ENCODE measurements around the gene DTL.
"Not testable (repeated sequence)": the region's sequence is repeated elsewhere in the genome, so short reads cannot be mapped to it uniquely, and the experiment has no call there.

Gene DTL

DNA sequence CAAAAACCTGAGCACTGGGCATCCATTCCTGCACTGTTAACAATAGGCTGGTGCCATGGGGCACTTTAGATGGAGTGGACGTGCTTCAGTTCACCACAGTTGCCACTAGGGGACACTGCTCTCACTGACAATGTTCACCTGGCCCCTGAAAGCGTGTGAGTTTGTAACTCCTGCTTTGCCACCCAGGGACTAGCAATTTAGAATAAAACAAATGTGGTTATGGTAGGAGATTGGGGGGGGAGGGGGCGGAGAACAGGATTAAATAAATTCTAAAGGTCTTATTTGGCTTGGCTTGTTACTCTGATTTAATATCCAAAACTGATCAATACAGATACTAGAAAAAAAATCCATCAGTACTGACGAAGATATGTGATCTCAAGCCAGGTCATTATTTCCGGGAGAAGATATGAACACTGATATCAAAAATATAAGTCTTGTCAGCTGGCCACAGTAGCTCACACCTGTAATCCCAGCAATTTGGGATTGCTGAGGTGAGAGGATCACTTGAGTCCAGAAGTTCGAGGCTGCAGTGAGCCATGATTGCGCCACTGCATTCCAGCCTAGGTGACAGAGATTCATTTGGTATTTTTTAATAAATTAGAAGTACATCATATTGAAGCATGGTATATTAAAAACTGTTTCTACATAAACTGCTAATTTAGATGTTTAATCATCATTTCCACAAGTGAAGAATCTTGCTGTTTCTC is 23.4 kb upstream of the DTL start:
- no peak overlapping the region for H3K4me3 ChIP-seq (ENCODE audit: low read depth in 1 of 2, low read length in 2 of 2)
- no peak overlapping the region for H3K27ac ChIP-seq (ENCODE audit: low read depth, low read length)
- H3K9ac ChIP-seq (ENCODE audit: low read depth in 1 of 2, low read length in 2 of 2), result no peak overlapping the region
- no peaks in the 10 kb centered on the region for H3K27me3 ChIP-seq (ENCODE audit: control insufficient read depth in 1 of 2, insufficient read depth in 2 of 2, low read length in 2 of 2)
- H3K9me3 ChIP-seq (ENCODE audit: control insufficient read depth in 1 of 2, low read length in 2 of 2), result no peaks in the 10 kb centered on the region
- peaks cover 5 to 13% of the 10 kb centered on the region in 2 donors for H3K36me3 ChIP-seq (ENCODE audit: control insufficient read depth in 1 of 2, insufficient read depth in 2 of 2, low read length in 2 of 2)
- H3K4me1 ChIP-seq (ENCODE audit: control insufficient read depth in 1 of 2, insufficient read depth in 2 of 2, low read length in 2 of 2), result no peaks in the 10 kb centered on the region

DNA sequence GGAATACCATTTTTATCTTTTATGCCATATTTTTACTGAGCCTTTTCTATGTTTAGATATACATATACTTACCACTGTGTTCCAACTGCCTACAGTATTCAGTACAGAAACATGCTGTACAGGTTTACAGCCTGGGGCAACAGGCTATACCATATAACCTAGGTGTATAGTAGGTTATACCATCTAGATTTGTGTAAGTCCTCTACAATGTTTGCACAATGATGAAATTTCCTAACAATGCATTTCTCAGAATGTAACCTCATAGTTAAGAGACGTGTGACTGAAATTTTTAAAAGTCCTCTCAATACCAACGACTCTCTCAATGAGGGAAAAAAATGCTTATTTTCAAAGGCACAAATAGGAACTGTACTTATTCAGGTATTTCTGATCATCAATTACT is 21.9 kb upstream of the DTL start:
- no peak overlapping the region for H3K4me3 ChIP-seq (ENCODE audit: low read depth in 1 of 2, low read length in 2 of 2)
- peaks cover 5 to 13% of the 10 kb centered on the region in 2 donors for H3K36me3 ChIP-seq (ENCODE audit: control insufficient read depth in 1 of 2, insufficient read depth in 2 of 2, low read length in 2 of 2)
- no peak overlapping the region for H3K27ac ChIP-seq (ENCODE audit: low read depth, low read length)
- no peak overlapping the region for H3K9ac ChIP-seq (ENCODE audit: low read depth in 1 of 2, low read length in 2 of 2)
- H3K9me3 ChIP-seq (ENCODE audit: control insufficient read depth in 1 of 2, low read length in 2 of 2), result no peaks in the 10 kb centered on the region
- no peaks in the 10 kb centered on the region for H3K27me3 ChIP-seq (ENCODE audit: control insufficient read depth in 1 of 2, insufficient read depth in 2 of 2, low read length in 2 of 2)
- no peaks in the 10 kb centered on the region for H3K4me1 ChIP-seq (ENCODE audit: control insufficient read depth in 1 of 2, insufficient read depth in 2 of 2, low read length in 2 of 2)

DNA sequence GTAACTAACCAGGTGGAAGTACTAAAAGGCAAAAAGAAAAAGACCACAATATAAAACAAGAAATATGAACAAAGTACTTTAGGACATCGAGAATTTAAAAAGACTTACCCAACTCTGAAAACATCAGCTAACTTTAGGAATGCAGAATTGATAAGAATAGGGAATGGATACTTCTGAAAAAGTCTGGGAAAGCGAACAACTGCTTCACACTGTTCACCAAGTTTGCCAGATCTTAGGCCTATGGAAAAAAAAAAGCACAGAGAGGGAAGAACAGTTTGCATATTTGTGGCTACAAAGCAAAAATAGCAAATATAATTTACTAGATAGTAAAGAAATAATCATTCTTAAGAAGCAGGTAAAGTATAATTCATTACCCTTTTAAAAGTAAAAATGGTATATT is 14.6 kb upstream of the DTL start:
- Histone ChIP-seq H3K27me3 (ENCODE audit: control insufficient read depth in 1 of 2, insufficient read depth in 2 of 2, low read length in 2 of 2) (no peaks in the 10 kb centered on the region), H3K36me3 (ENCODE audit: control insufficient read depth in 1 of 2, insufficient read depth in 2 of 2, low read length in 2 of 2) (peaks cover 0 to 11% of the 10 kb centered on the region in 2 donors), H3K9ac (ENCODE audit: low read depth in 1 of 2, low read length in 2 of 2) (no peak overlapping the region), H3K4me1 (ENCODE audit: control insufficient read depth in 1 of 2, insufficient read depth in 2 of 2, low read length in 2 of 2) (no peaks in the 10 kb centered on the region), H3K4me3 (ENCODE audit: low read depth in 1 of 2, low read length in 2 of 2) (no peak overlapping the region), H3K27ac (ENCODE audit: low read depth, low read length) (no peak overlapping the region), H3K9me3 (ENCODE audit: control insufficient read depth in 1 of 2, low read length in 2 of 2) (peaks cover 0 to 8% of the 10 kb centered on the region in 2 donors)

DNA sequence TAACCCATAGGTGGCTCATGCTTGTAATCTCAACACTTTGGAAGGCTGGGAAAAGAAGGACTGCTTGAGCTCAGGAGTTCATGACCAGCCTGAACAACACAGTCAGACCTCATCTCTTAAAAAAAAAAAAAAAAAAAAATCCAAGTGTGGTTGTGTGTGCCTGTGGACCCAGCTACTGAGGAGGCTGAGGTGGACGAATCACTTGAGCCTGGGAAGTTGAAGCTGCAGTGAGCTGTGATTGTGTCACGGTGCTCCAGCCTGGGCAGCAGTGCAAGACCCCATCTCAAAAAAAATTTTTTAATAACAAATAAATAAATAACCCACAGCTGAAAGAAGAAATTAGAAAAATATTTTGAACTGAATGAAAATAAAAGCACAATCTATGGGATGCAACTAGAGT is 14.0 kb upstream of the DTL start:
- no peak overlapping the region for H3K27ac ChIP-seq (ENCODE audit: low read depth, low read length)
- peaks cover 0 to 5% of the 10 kb centered on the region in 2 donors for H3K36me3 ChIP-seq (ENCODE audit: control insufficient read depth in 1 of 2, insufficient read depth in 2 of 2, low read length in 2 of 2)
- H3K4me1 ChIP-seq (ENCODE audit: control insufficient read depth in 1 of 2, insufficient read depth in 2 of 2, low read length in 2 of 2), result no peaks in the 10 kb centered on the region
- no peak overlapping the region for H3K9ac ChIP-seq (ENCODE audit: low read depth in 1 of 2, low read length in 2 of 2)
- no peaks in the 10 kb centered on the region for H3K27me3 ChIP-seq (ENCODE audit: control insufficient read depth in 1 of 2, insufficient read depth in 2 of 2, low read length in 2 of 2)
- H3K9me3 ChIP-seq (ENCODE audit: control insufficient read depth in 1 of 2, low read length in 2 of 2), result peaks cover 0 to 8% of the 10 kb centered on the region in 2 donors
- no peak overlapping the region for H3K4me3 ChIP-seq (ENCODE audit: low read depth in 1 of 2, low read length in 2 of 2)

DNA sequence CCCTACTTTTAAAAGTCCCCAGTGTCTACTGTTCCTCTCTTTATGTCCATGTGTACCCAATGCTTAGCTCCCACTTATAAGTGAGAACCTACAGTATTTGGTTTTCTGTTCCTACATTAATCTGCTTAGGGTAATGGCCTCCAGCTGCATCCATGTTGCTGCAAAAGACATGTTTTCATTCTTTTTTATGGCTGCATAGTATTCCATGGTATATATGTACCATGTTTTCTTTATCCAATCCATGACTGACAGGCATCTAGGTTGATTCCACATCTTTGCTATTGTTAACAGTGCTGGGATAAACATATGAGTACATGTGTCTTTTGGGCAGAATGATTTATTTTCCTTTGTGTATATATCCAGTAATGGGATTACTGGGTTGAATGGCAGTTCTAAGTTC is 12.6 kb upstream of the DTL start:
- H3K4me3 ChIP-seq (ENCODE audit: low read depth in 1 of 2, low read length in 2 of 2); H3K4me1 ChIP-seq (ENCODE audit: control insufficient read depth in 1 of 2, insufficient read depth in 2 of 2, low read length in 2 of 2); H3K9ac ChIP-seq (ENCODE audit: low read depth in 1 of 2, low read length in 2 of 2); H3K27ac ChIP-seq (ENCODE audit: low read depth, low read length); H3K27me3 ChIP-seq (ENCODE audit: control insufficient read depth in 1 of 2, insufficient read depth in 2 of 2, low read length in 2 of 2); H3K36me3 ChIP-seq (ENCODE audit: control insufficient read depth in 1 of 2, insufficient read depth in 2 of 2, low read length in 2 of 2); H3K9me3 ChIP-seq (ENCODE audit: control insufficient read depth in 1 of 2, low read length in 2 of 2): not testable (repeated sequence)

DNA sequence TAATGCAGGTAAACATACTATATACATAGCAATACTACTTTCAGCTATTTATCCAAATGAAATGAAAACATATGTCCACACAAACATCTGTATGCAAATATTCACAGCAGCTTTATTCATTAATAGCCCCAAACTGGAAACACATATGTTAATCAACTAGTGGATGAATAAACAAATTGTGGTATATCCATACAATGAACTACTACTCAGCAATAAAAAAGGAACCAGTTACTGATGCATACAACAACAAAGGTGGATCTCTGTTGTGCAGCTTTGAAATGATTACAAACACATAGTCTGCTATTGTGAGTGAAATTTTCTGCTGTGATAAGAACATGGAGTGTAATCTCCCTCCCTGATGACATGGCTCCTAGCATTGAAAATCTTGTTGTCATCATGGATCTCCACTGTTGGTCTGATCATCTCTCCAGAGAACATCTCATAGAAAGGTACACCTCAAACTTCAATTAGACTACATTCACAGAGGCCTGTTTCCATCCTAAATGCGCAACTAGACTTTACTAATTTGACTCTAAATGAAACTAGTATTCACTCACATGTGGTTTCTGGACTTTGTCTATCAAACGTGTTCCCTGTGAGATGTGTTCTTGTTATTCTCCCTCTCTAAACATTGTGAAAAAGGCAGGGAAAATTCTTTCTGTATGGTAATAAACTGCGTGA is 10.9 kb upstream of the DTL start:
- Histone ChIP-seq H3K27me3 (ENCODE audit: control insufficient read depth in 1 of 2, insufficient read depth in 2 of 2, low read length in 2 of 2) (no peaks in the 10 kb centered on the region), H3K4me1 (ENCODE audit: control insufficient read depth in 1 of 2, insufficient read depth in 2 of 2, low read length in 2 of 2) (no peaks in the 10 kb centered on the region), H3K9me3 (ENCODE audit: control insufficient read depth in 1 of 2, low read length in 2 of 2) (peaks cover 0 to 8% of the 10 kb centered on the region in 2 donors), H3K36me3 (ENCODE audit: control insufficient read depth in 1 of 2, insufficient read depth in 2 of 2, low read length in 2 of 2) (peaks cover 0 to 4% of the 10 kb centered on the region in 2 donors), H3K9ac (ENCODE audit: low read depth in 1 of 2, low read length in 2 of 2) (no peak overlapping the region), H3K27ac (ENCODE audit: low read depth, low read length) (no peak overlapping the region), H3K4me3 (ENCODE audit: low read depth in 1 of 2, low read length in 2 of 2) (no peak overlapping the region)

DNA sequence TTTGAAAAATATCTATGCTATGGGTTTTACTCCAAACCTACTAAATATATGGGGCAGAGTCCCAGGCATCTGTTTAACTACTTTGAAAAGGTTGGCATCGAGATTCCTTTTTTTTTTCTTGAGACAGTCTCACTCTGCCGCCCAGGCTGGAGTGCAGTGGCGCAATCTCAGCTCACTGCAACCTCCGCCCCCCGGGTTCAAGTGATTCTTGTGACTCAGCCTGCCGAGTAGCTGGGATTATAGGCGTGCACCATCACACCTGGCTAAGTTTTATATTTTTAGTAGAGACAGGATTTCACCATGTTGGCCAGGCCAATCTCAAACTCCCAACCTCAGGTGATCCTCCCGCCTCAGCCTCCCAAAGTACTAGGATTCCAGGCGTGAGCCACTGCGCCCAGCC is 7.8 kb upstream of the DTL start:
- not testable (repeated sequence) for H3K9me3 ChIP-seq (ENCODE audit: control insufficient read depth in 1 of 2, low read length in 2 of 2); H3K36me3 ChIP-seq (ENCODE audit: control insufficient read depth in 1 of 2, insufficient read depth in 2 of 2, low read length in 2 of 2); H3K27ac ChIP-seq (ENCODE audit: low read depth, low read length); H3K9ac ChIP-seq (ENCODE audit: low read depth in 1 of 2, low read length in 2 of 2); H3K27me3 ChIP-seq (ENCODE audit: control insufficient read depth in 1 of 2, insufficient read depth in 2 of 2, low read length in 2 of 2); H3K4me1 ChIP-seq (ENCODE audit: control insufficient read depth in 1 of 2, insufficient read depth in 2 of 2, low read length in 2 of 2); H3K4me3 ChIP-seq (ENCODE audit: low read depth in 1 of 2, low read length in 2 of 2)

DNA sequence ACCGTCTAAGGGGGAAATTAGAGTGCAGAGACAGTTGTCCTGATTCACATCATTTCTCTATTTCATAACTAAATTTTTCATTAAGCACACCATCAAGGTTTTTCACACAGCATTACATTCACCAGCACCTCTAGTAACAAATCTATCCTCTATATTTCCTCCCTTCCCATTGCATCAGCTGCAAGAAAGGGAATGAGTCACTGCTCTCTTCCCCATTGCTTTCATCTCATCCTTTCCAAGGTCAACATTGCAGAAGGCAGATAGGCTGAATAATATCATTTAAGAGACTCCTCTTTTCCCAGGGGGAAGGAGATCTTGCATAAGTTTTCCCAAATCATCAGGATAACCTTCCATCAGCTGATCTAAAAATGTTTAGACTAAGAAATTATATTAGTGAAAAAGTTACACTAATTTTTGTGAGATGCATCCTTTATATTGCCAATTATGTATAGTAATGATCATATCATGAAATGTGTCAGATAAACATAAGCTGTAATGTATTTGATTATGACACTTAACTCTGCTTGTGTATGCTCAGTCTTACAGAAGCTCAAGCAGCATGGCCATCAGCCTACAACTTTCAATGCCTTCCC is 4.5 kb upstream of the DTL start:
- Histone ChIP-seq H3K27ac (ENCODE audit: low read depth, low read length) (no peak overlapping the region), H3K4me1 (ENCODE audit: control insufficient read depth in 1 of 2, insufficient read depth in 2 of 2, low read length in 2 of 2) (peaks cover 13 to 19% of the 10 kb centered on the region in 2 donors), H3K4me3 (ENCODE audit: low read depth in 1 of 2, low read length in 2 of 2) (no peak overlapping the region), H3K9me3 (ENCODE audit: control insufficient read depth in 1 of 2, low read length in 2 of 2) (no peaks in the 10 kb centered on the region), H3K9ac (ENCODE audit: low read depth in 1 of 2, low read length in 2 of 2) (no peak overlapping the region), H3K36me3 (ENCODE audit: control insufficient read depth in 1 of 2, insufficient read depth in 2 of 2, low read length in 2 of 2) (no peaks in the 10 kb centered on the region), H3K27me3 (ENCODE audit: control insufficient read depth in 1 of 2, insufficient read depth in 2 of 2, low read length in 2 of 2) (no peaks in the 10 kb centered on the region)

DNA sequence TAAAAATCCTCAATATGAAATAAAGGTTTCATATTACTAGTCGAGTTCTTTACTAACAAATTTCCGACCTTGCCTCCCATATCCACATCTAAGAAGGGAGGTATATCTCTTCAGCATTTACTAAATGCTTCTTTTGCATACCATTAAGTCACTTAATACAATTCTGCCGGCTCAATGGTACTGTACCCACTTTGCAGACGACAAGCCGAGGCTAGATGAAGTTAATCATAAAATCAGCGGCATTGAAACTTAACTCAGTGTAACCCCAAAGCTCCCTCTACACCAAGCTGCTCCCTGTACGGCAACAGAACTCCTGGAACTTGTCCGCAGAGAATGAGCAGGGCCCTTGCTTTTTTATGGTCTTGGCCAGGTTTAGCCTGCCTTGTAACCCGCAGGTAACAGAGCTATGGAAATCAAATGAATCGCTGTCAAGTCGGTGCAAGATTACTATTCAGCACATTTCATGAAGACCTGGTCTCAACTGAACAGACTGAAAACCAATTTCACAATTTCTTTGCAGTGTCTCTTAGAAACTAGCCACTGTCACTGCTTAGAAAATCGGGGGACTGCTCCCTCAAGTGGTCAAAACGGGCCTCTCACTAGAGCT is 929 bp upstream of the DTL start:
- no peaks in the 10 kb centered on the region for H3K9me3 ChIP-seq (ENCODE audit: control insufficient read depth in 1 of 2, low read length in 2 of 2)
- H3K27ac ChIP-seq (ENCODE audit: low read depth, low read length), result peak overlapping the region; percentile 80
- H3K4me1 ChIP-seq (ENCODE audit: control insufficient read depth in 1 of 2, insufficient read depth in 2 of 2, low read length in 2 of 2), result peaks cover 22 to 23% of the 10 kb centered on the region in 2 donors
- peak overlapping the region; percentile 70 to 96 for H3K9ac ChIP-seq (ENCODE audit: low read depth in 1 of 2, low read length in 2 of 2)
- H3K27me3 ChIP-seq (ENCODE audit: control insufficient read depth in 1 of 2, insufficient read depth in 2 of 2, low read length in 2 of 2), result no peaks in the 10 kb centered on the region
- peak overlapping the region; percentile 74 to 95 for H3K4me3 ChIP-seq (ENCODE audit: low read depth in 1 of 2, low read length in 2 of 2)
- H3K36me3 ChIP-seq (ENCODE audit: control insufficient read depth in 1 of 2, insufficient read depth in 2 of 2, low read length in 2 of 2), result no peaks in the 10 kb centered on the region

Measured in duodenal mucosa (tissue), 2 donors.